ENCODE measurements around the gene SLC22A8.
A peak's percentile ranks its signal among the peaks of the same experiment; 100 is the strongest.
"Not testable (repeated sequence)": the region's sequence is repeated elsewhere in the genome, so short reads cannot be mapped to it uniquely, and the experiment has no call there.

Gene SLC22A8

DNA sequence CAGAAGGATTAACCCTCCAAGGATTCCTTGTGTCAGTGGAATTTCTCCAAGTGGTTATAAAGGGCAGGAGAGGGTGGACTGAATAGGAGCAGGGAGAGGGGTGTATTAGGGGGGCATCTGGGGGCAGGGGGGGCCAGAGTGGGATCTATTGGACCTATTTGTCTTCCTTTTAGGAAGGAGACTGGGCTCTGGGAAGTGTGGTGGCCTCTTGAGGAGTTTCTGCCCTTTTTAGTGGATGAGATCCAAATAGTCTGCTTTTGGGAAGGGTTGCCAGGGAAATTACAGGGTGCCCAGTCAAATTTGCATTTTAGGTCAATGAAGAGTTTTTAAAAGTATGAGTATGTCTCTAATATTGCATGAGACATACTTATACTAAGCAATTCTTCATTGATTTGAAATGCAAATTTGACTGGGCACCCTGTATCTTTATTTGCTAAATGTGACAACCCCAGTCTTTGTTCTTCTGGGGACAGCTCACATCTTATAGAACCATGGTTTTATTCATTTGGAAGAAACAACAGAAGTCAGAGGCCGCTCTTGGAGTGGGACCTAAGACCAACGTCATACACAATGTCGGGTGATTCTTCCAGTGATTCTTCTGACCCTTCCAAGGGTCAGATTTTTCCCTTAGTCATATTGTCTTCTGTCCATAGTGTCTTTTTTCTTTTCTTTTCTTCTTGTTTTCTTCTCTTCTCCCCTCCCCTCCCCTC is 30.4 kb downstream of the SLC22A8 start:
- no peak for DNase-seq

DNA sequence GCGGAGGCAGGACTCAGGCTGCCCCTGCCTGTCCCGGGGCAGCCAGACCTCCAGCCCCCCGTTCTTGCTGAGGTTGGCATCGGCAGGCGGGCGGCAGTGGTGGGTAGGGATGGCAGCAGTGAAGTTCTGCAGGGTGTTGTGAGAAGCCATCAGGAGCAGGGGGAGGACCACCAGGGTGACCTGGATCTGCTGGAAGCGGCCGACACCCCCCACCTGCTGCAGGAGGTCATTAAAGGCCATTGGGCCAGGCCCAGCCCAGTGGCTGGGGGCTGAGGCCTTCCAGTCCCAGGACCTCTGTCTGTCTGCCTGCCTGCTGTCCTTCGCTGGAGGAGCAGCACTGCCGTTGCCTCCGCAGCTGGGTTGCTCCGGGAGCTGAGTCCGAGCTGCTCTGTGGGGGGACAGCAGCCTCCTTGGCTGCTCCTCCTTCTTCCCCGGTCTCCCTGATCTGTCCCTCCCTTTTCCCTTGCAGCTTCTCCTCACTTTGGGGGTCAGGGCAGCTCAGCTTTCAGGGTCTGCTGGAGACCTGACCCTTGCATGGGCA is 31.1 kb downstream of the SLC22A8 start, which contains the start of gene SLC22A6:
TSS of gene SLC22A6 (minus strand) at position 517 of the 541 bp plus-strand sequence. CDS start at position 240, 277 bp downstream.
- DNase-seq, result no peak

DNA sequence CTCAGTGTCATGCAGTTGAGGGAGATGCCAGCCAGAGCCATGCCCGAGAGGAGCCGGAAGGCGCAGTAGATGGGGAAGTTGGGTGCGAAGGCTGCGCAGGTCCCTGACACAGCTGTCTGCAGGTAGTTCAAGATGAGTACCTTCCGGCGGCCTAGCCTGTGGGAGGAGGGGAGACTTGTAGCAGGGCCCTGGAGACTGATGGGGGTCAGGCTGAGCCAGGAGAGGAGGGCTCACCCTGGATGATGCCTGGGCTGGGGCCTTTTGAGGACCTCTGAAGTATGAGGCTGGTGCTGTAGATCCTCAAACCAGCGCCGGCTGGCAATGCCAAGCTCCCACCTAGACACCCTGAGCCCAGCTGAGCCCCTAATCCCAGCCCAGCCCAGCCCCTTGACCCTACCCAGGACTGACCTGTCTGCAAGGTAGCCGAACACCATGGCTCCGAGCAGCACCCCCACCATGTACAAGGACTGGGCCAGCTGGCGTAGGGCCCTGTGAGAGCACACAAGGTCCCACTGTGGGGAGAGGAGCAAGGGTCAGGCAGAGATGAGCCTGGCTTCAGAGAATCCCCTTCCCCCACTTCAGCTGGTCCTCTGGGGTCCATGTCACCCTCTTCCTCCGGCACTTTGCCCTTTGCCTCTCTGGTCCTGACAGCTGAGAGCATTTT is 32.0 kb downstream of the SLC22A8 start:
- no peak for DNase-seq

DNA sequence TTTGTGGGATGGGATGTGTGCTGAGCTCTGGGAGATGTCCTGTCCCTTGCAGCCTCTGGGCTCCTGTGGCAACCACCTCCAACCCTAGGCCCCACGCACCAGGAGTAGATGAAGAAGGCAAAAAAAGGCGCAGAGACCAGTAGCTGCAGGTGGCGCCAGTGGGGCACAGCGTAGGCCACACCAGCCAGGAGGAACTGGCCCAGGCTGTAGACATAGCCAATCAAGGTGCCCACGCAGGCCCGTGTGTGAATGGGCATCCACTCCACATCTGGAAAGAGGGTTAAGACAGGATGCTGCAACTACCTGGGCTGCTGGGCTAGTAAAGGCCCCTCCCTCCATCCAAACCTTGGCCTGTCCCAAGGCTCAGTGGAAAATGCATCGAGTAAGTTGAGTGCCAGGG is 33.9 kb downstream of the SLC22A8 start:
- no peak for DNase-seq

DNA sequence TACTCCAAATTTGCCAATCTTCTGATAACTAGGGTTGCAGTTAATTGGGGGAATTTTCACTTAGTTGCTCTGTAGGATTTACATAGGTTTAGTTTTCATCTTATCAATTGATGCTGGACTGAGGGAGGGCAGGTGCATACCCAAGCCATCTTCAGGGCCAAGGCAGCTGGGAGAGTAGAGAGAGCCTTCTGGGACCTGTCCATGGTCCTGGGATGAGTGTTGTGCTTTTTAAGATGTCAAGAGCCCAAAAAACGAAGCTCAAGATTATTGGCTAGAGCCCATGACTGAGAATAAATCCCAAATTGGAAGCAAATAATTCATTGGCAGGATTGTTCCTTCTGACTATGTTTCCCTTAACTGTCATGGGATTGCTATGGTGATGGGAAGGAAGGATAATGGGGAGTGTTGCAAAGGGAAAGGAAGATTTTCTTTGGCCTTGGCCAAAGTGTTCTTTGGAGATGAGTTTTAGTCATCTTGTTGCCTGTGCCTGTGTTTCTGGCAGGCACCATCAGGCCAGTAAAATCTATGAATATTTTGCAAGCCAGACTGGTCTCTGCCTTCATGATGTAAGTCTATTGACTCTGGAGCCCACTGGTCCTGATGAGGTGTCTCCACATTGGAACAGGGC is 35.4 kb downstream of the SLC22A8 start:
- no peak for DNase-seq

DNA sequence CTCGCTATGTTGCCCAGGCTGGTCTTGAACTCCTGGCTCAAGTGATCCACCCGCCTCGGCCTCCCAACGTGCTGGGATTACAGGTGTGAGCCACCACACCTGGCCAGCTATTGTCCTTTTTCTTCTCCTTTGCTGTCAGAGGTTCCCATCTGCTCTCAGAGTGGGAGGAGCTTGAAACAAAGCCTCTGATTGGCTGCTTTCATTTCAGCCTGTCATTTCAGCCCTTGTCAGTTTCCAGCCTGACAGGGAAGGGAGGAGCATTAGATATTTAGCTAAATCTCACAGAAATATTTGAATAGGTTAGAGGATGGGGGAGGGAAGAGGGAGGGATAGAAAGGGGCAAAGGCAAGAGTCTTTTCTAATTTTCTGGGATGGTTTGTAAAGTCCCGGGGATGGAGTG is 39.5 kb downstream of the SLC22A8 start:
- no peak for DNase-seq

DNA sequence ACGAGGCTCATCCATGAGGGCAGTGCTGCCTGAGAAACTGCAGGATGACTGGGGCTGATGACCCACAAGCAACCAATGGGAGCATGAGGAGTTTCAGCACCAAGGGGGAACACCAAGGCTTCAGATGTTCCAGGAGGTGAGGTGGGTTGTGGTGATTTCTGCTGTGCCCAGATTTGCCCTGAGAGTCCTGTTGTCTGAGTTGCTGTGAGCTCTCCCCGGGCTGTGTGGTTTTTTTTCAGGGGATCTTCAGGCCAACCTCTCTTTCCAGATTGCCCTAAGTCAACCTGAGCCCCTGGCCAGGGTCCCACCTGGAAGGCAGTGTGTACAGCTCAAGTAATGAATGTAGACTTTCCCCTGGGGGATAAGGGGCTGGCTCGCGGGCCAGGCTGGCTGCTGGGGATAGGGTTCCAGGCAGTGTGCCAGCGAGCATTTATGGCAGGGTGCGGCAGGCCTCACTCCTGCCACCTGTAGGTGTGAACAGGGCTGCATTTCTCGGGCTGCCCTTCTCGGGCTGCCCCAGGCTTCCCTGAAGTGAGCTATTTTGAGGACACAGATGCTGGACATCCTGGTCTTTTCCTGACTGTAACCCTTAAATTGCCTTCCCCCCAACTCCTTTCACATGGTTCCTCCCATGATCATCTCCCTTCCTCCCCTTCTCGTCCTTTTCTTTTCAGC is 40.7 kb downstream of the SLC22A8 start:
- DNase-seq, result peak; percentile 15

DNA sequence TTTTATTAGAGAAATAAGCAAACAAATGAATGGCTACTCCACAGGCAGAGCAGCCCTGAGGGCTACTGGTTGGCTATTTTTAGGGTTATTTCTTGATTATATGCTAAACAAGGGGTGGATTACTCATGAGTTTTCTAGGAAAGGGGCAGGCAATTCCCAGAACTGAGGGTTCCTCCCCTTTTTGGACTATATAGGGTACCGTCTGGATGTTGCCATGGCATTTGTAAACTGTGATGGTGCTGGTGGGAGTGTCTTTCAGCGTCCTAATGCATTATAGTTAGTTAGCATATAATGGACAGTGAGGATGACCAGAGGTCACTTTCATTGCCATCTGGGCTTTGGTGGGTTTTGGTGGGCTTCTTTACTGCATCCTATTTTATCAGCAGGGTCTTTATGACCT is 50.1 kb downstream of the SLC22A8 start:
- no peak for DNase-seq

DNA sequence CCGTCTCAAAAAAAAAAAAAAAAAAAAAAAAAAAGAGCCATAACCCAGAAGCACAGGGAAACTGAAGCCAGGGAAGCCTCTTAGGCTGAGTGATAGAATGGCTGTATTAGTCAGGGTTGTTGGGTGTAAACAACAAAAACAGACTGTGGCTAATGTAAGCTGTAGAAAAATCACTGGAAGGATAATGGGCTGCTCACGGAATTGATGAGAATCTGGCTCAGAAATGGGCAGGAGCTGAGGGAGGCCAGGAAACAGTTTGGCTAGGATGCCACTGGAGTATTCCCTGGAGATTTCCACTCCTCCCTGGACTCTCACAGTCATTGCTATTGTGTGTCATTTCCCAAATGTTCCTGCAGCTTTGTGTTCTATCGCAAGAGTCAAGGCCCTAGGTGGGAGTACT is 53.2 kb downstream of the SLC22A8 start:
- DNase-seq, result no peak

DNA sequence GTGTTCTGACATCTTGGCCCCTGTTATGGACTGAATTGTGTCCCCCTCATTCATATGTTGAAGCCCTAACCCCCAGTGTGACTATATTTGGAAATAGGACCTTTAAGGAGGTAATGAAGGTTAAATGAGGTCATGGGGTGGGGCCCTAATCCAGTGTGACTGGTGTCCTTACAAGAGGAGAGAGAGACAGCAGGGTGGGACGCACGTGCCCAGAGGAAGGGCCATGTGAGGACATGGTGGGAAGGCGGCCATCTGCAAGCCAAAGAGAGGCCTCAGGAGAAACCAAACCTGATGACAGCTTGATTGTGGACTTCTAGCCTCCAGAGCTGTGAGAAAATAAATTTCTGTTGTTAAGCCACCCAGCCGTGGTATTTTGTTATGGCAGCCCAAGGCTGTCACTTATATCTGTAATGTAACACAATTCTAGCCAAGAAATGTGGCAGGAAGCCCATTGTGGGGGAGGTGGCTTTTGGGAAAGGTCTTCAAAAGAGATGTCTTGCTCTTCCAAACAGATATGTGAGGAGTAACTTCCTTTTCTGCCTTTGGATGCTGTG is 54.5 kb downstream of the SLC22A8 start:
- no peak for DNase-seq

DNA sequence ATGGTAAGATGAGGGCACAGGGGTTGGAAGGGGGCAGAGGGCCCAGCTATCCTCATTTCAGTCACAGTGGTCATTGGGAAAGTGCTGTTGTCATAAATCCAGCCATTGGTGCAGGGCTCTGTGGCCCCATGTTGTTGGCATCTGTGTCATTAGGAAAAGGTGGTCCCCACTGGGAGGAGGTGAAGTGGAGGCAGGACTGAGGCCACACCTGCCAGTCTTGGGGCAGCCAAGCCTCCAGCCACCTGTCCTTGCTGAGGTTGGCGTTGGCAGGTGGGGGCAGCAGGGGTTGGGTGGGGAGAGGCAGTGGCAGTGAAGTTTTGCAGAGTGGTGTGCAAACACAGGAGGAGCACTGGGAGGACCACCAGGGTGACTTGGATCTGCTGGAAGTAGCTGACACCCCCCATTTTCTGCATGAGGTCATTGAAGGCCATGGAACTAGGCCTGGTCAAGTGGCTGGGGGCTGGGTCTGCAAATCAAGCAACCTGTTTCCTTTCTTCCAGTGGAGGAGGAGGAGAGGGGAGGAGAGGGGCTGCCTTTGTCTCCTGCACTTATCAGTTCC is 56.1 kb downstream of the SLC22A8 start:
- no peak for DNase-seq

DNA sequence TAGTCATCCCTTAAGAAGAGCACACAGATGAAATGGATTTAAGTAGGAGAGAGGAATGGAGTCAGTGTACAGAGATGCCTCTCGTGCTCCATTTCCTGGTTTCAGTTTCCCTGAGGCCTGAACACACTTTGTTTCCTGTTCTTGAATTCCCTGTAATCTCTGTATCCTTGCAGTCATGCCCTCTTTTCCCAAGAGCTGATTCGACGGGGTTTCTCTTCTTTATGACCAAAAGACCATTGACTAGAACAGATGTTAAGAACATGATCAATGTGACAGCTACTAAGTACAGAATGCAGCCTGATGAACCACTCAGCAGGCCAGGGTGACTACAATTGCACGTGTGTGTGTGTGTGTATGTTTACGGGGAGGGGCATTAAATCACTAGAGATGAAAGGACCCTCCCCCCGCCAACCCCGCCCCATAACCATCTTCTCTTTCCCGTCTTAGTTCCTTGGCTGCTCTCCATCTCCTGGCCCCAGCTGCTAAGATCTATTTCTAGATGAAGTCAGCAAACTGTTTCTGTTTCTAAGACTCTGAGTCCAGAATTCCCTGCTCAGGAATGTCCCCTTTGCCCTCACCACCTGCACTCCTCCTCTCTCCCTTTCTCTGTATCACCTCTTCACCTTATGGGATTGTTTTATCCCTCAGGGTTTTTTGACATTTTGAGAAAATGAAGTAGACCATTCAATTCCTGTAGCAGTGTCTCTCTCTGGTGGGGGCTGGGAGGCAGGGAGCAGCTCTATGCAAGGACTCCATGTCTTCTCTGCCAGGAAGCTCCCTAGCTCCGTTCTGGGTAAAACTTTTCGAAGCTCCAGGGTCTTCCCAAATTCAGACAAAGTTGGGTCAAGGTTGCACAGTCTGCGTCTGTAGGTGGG is 56.9 kb downstream of the SLC22A8 start:
- DNase-seq, result no peak

DNA sequence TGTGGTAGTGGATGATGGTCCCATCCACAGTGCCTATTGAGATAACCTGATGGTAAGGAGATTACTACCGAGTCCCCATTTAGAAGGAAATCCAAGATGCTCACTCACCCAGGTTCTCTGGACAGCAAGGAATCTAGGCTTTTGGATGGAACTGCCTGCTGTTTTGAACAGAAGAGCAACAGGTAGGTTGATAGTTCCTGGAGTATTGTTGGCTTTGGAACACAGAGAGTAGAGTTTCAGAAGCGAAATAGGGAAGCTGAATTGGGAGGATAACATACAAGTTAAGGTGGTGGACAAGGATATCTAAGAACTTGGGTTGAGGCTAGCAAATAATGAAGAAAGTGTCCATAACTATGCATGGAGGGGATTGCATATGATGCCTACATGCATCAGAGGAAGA is 58.5 kb downstream of the SLC22A8 start:
- no peak for DNase-seq

DNA sequence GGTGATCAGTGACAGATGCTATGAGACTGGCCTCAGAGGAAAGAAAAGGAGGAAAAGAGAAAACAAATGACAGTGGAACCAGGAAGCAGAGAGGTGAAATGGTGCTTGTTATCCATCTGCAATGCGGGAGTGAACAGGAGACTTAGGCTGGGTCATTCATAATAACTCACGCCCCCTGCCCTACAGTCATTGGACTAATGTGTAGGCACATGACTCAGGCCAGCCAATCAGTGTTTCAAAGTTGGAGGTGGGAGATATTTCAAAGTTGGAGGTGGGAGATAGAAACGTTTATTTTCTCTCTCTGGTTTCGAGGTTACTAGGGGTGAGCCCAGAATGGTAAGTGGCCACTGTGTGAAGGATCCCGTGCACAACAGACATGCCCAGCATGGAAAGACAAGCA is 61.2 kb downstream of the SLC22A8 start:
- DNase-seq, result no peak

DNA sequence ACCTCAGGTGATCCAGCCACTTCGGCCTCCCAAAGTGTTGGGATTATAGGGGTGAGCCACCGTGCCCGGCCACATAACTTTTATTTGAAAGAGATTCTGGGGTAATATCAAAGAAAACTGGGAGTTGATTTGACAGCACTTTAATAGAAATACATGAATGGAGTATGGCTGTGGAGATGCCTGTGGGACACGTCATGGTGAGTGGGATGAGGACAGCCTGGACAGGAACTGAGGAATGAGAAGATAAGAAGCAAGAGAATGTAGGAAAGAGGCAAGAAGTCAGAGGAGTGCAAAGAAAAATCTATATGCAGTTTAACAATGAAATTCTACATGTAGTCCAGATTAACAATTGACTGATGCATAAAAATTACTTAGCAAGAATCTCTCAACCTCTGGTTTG is 61.8 kb downstream of the SLC22A8 start:
- DNase-seq, result no peak

DNA sequence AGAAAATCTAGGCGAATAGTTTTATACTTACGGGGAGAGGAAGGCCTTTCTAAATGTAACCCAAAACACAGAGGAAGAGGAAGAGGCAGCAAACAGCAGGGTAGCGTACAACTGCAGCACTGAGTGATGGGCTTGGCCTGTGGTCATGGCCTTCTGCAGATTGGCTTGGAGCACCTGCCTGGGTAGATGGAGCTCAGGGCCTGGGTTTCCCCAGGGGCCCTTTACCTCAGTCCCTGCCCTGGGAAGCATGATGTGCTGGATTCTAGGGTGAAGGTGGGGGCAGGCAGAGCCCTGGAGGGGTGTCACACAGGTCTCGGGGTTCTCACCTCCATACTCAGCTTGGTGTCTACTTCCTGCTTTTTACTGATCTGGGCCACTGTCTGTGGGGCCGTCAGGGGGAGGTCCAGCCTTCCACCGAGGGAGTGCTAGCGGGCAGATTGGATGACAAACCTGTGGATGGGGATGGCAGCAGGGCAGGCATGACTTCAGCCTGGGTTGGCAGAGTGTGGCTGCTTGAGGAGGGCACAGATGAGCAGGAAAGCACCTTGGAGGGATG is 66.8 kb downstream of the SLC22A8 start:
- no peak for DNase-seq

DNA sequence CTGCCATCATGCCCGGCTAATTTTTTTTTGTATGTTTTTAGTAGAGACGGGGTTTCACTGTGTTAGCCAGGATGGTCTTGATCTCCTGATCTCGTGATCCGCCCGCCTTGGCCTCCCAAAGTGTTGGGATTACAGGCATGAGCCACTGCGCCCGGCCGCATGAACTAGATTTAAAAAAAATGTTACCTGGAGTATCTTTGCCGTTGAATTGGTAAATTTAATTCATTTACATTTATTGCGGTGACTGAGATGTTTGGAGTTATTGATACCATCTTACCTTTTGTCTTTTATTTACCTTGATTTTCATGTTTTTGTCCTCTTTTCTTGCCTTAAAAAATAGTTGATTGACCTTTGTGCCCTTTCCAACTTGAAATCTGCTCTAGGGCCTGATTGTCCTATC is 70.1 kb downstream of the SLC22A8 start:
- DNase-seq, result not testable (repeated sequence)
